GM23338 (cell line): ENCODE measurements around the gene PVALB. TPM values are rescaled to one million over a fixed set of nuclear protein-coding genes. Genes with fewer than 3 reads are reported as not detected.

Experiments used
- ATAC-seq: fragments of 200-7000 bp; cut with Tn5 transposase; 3 replicates; pipeline ENCODE4 v1.9.1; 2020
- DNase-seq: peaks from one replicate; pipeline ENCODE4 v3.0.0-alpha.2; 2015; ENCODE audit warnings: low spot score
- H2AFZ ChIP-seq: fragments of 200-600 bp; sonication (generic); 2 replicates; pipeline ENCODE4 v1.8.0; 2016; ENCODE audit warnings: antibody characterized with exemption, mild to moderate bottlenecking, moderate library complexity
- H3F3A ChIP-seq: fragments of 200-600 bp; sonication (generic); replicated peaks from 2 replicates; pipeline ENCODE4 v1.8.0; 2017; ENCODE audit warnings: antibody characterized with exemption, mixed run types, low read depth
- H3K27ac ChIP-seq: fragments of 200-600 bp; sonication (generic); 2 replicates; pipeline ENCODE4 v1.6.1; 2016; ENCODE audit warnings: low read depth
- H3K27me3 ChIP-seq: fragments of 200-600 bp; sonication (generic); 2 replicates; pipeline ENCODE4 v1.8.0; 2016; ENCODE audit warnings: mild to moderate bottlenecking, mixed run types, moderate library complexity; ENCODE audit not compliant: insufficient read depth
- H3K36me3 ChIP-seq: fragments of 200-600 bp; sonication (generic); 2 replicates; pipeline ENCODE4 v1.8.0; 2016; ENCODE audit warnings: mild to moderate bottlenecking; ENCODE audit not compliant: insufficient read depth
- H3K4me1 ChIP-seq: fragments of 200-600 bp; sonication (generic); 2 replicates; pipeline ENCODE4 v1.8.0; 2016; ENCODE audit warnings: mild to moderate bottlenecking, moderate library complexity; ENCODE audit not compliant: insufficient read depth
- H3K4me2 ChIP-seq: fragments of 200-600 bp; sonication (generic); 2 replicates; pipeline ENCODE4 v1.7.1; 2017; ENCODE audit warnings: mixed run types
- H3K4me3 ChIP-seq: fragments of 200-600 bp; sonication (generic); 2 replicates; pipeline ENCODE4 v1.6.1; 2016; ENCODE audit warnings: mixed run types
- H3K79me2 ChIP-seq: fragments of 200-600 bp; sonication (generic); replicated peaks from 2 replicates; pipeline ENCODE4 v1.8.0; 2017; ENCODE audit warnings: mild to moderate bottlenecking; ENCODE audit not compliant: insufficient read depth
- H3K9me2 ChIP-seq: fragments of 200-600 bp; sonication (generic); 2 replicates; pipeline ENCODE4 v1.8.0; 2017; ENCODE audit not compliant: insufficient read depth
- H4K20me1 ChIP-seq: fragments of 200-600 bp; sonication (generic); replicated peaks from 2 replicates; pipeline ENCODE4 v1.8.0; 2017; ENCODE audit warnings: mild to moderate bottlenecking; ENCODE audit not compliant: insufficient read depth
- H3K27ac Mint-ChIP-seq: 2 replicates; pipeline ENCODE4 v1.8.0; 2020; ENCODE audit warnings: inconsistent platforms, mild to moderate bottlenecking, moderate library complexity, mixed read lengths
- H3K27me3 Mint-ChIP-seq: 3 replicates; pipeline ENCODE4 v1.8.0; 2022; ENCODE audit warnings: low read depth, mild to moderate bottlenecking, moderate library complexity, mixed read lengths, inconsistent platforms; ENCODE audit not compliant: insufficient read depth, poor library complexity
- H3K36me3 Mint-ChIP-seq: 3 replicates; pipeline ENCODE4 v1.8.0; 2021; ENCODE audit warnings: low read depth, mild to moderate bottlenecking, inconsistent platforms, moderate library complexity, mixed read lengths
- H3K4me1 Mint-ChIP-seq: 3 replicates; pipeline ENCODE4 v1.8.0; 2020; ENCODE audit warnings: mild to moderate bottlenecking, inconsistent platforms, mixed read lengths
- H3K4me3 Mint-ChIP-seq: 3 replicates; pipeline ENCODE4 v1.8.0; 2021; ENCODE audit warnings: moderate library complexity, mild to moderate bottlenecking, inconsistent platforms, mixed read lengths
- H3K9me3 Mint-ChIP-seq: 3 replicates; pipeline ENCODE4 v1.8.0; 2020; ENCODE audit warnings: moderate library complexity, mild to moderate bottlenecking, inconsistent platforms, mixed read lengths
- EZH2phosphoT487 ChIP-seq: fragments of 200-600 bp; sonication (generic); IDR thresholded peaks from one replicate; pipeline ENCODE4 v1.8.1; 2018; ENCODE audit warnings: antibody characterized with exemption; ENCODE audit not compliant: unreplicated experiment
- JUNB ChIP-seq: IDR thresholded peaks from one replicate; pipeline ENCODE4 v1.6.1; 2016; ENCODE audit warnings: antibody characterized with exemption; ENCODE audit not compliant: unreplicated experiment
- NANOG ChIP-seq: IDR thresholded peaks from 2 replicates; pipeline ENCODE4 v1.6.1; 2016; ENCODE audit warnings: antibody characterized with exemption, borderline replicate concordance
- STAT1 ChIP-seq: IDR thresholded peaks from one replicate; pipeline ENCODE4 v1.6.1; 2016; ENCODE audit warnings: antibody characterized with exemption; ENCODE audit not compliant: unreplicated experiment
- ZNF114 ChIP-seq: fragments of 250-450 bp; sonication (Bioruptor Pico); IDR thresholded peaks from 2 replicates; pipeline ENCODE4 v1.5.0; 2020; ENCODE audit warnings: mild to moderate bottlenecking, moderate library complexity
- polyA plus RNA-seq: library from polyadenylated mRNA; unstranded; fragments of >200 nt; fragmentation: Nextera tagmentation; extraction: Ambion mirVana; gene quantifications from 2 replicates; pipeline ENCODE4 v1.2.1, GENCODE V29; 2016
- total RNA-seq: library from RNA; depleted of rRNA; stranded (reverse); fragments of >200 nt; shearing (Covaris generic); gene quantifications from 2 replicates; pipeline ENCODE4 v1.2.3, GENCODE V29; 2014
- TF ChIP-seq, protein P1 (sequence below): fragments of 250-450 bp; sonication (Bioruptor Pico); IDR thresholded peaks from 2 replicates; pipeline ENCODE4 v1.5.0; 2020; ENCODE audit warnings: mild to moderate bottlenecking, moderate library complexity
- TF ChIP-seq, protein P2 (sequence below): IDR thresholded peaks from one replicate; pipeline ENCODE4 v1.6.1; 2018; ENCODE audit warnings: antibody characterized with exemption; ENCODE audit not compliant: unreplicated experiment

PVALB gene
- total and polyA plus RNA-seq, 2 experiments from 2014 or later: 7.9 TPM; not detected in 1

DNA sequence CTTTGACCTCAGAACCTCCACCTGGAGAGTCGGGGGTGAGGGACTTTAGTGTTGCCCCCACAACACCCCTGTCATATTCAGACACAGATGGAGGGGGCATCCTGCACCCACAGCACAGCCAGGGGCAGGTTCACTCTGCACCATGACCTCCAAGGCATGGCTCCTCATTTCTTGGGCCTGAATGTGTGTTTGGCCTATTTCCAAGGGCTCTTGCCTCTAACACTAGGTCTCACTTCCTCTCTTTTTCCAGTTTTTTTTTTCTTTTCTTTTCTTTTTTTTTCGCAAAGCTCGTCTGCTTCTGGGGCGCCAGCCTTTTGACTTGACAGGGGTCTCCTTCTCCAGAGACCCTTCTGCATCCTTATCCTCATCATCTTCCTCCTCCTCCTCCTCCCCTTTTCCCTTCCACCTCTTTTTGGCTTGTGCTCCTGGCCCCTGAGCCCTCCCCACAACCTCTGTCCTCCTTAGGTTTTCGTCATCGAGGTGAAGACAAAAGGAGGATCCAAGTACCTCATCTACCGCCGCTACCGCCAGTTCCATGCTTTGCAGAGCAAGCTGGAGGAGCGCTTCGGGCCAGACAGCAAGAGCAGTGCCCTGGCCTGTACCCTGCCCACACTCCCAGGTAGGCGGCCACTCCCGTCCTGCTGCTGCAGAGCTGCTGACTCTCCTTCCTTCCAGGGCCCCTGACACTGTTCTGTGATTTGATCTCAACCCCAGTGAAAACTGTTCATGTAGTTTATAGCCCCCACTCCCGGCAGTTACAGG, 47.8 kb upstream of the PVALB start (continued):
- TF ChIP-seq, protein P1, sequence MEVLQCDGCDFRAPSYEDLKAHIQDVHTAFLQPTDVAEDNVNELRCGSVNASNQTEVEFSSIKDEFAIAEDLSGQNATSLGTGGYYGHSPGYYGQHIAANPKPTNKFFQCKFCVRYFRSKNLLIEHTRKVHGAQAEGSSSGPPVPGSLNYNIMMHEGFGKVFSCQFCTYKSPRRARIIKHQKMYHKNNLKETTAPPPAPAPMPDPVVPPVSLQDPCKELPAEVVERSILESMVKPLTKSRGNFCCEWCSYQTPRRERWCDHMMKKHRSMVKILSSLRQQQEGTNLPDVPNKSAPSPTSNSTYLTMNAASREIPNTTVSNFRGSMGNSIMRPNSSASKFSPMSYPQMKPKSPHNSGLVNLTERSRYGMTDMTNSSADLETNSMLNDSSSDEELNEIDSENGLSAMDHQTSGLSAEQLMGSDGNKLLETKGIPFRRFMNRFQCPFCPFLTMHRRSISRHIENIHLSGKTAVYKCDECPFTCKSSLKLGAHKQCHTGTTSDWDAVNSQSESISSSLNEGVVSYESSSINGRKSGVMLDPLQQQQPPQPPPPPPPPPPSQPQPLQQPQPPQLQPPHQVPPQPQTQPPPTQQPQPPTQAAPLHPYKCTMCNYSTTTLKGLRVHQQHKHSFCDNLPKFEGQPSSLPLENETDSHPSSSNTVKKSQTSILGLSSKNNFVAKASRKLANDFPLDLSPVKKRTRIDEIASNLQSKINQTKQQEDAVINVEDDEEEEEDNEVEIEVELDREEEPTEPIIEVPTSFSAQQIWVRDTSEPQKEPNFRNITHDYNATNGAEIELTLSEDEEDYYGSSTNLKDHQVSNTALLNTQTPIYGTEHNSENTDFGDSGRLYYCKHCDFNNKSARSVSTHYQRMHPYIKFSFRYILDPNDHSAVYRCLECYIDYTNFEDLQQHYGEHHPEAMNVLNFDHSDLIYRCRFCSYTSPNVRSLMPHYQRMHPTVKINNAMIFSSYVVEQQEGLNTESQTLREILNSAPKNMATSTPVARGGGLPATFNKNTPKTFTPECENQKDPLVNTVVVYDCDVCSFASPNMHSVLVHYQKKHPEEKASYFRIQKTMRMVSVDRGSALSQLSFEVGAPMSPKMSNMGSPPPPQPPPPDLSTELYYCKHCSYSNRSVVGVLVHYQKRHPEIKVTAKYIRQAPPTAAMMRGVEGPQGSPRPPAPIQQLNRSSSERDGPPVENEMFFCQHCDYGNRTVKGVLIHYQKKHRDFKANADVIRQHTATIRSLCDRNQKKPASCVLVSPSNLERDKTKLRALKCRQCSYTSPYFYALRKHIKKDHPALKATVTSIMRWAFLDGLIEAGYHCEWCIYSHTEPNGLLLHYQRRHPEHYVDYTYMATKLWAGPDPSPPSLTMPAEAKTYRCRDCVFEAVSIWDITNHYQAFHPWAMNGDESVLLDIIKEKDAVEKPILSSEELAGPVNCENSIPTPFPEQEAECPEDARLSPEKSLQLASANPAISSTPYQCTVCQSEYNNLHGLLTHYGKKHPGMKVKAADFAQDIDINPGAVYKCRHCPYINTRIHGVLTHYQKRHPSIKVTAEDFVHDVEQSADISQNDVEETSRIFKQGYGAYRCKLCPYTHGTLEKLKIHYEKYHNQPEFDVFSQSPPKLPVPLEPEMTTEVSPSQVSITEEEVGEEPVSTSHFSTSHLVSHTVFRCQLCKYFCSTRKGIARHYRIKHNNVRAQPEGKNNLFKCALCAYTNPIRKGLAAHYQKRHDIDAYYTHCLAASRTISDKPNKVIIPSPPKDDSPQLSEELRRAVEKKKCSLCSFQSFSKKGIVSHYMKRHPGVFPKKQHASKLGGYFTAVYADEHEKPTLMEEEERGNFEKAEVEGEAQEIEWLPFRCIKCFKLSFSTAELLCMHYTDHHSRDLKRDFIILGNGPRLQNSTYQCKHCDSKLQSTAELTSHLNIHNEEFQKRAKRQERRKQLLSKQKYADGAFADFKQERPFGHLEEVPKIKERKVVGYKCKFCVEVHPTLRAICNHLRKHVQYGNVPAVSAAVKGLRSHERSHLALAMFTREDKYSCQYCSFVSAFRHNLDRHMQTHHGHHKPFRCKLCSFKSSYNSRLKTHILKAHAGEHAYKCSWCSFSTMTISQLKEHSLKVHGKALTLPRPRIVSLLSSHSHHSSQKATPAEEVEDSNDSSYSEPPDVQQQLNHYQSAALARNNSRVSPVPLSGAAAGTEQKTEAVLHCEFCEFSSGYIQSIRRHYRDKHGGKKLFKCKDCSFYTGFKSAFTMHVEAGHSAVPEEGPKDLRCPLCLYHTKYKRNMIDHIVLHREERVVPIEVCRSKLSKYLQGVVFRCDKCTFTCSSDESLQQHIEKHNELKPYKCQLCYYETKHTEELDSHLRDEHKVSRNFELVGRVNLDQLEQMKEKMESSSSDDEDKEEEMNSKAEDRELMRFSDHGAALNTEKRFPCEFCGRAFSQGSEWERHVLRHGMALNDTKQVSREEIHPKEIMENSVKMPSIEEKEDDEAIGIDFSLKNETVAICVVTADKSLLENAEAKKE: no peak
- no peak for TF ChIP-seq EZH2phosphoT487
- no peak for TF ChIP-seq NANOG
- TF ChIP-seq JUNB: no peak
- no peak for TF ChIP-seq STAT1

DNA sequence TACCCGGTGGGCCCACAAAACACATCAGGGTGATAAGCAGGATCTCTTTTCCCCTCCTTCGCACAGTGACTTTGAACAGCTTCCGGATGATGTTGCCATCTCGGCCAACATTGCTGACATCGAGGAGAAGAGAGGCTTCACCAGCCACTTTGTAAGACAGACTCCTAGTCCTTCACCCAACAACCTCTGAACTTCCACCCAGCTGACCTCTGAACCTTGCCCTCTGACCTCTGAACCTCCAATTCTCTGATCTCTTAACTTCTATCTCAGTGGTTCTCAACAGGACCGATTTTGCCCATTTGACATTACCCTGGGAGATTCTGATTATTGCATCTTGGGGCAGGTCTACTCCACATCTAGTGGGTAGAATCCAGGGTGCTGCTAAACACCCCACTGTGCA, 47.1 kb upstream of the PVALB start:
- Histone ChIP-seq H3K4me2 (no peak overlapping the region), H3K4me3 (no peak overlapping the region), H3F3A (no peaks in the 10 kb centered on the region), H3K27ac (no peak overlapping the region), H3K79me2 (no peaks in the 10 kb centered on the region), H3K4me1 (no peaks in the 10 kb centered on the region), H4K20me1 (no peaks in the 10 kb centered on the region), H3K9me2 (no peaks in the 10 kb centered on the region; the same call in 1 of the 2 replicates), H3K27me3 (no peaks in the 10 kb centered on the region), H2AFZ (no peak overlapping the region), H3K36me3 (no peaks in the 10 kb centered on the region)
- H3K4me1 Mint-ChIP-seq: peaks cover 2% of the 10 kb centered on the region; the same call in 1 of the 3 replicates
- peaks cover 4% of the 10 kb centered on the region; the same call in 1 of the 3 replicates for H3K9me3 Mint-ChIP-seq
- H3K27me3 Mint-ChIP-seq: peaks cover 16% of the 10 kb centered on the region
- H3K4me3 Mint-ChIP-seq: no peak overlapping the region
- H3K27ac Mint-ChIP-seq: no peak overlapping the region
- DNase-seq: no peak
- no peaks in the 10 kb centered on the region; the same call in 2 of the 3 replicates for H3K36me3 Mint-ChIP-seq
- ATAC-seq: no peak
- TF ChIP-seq, protein P2, sequence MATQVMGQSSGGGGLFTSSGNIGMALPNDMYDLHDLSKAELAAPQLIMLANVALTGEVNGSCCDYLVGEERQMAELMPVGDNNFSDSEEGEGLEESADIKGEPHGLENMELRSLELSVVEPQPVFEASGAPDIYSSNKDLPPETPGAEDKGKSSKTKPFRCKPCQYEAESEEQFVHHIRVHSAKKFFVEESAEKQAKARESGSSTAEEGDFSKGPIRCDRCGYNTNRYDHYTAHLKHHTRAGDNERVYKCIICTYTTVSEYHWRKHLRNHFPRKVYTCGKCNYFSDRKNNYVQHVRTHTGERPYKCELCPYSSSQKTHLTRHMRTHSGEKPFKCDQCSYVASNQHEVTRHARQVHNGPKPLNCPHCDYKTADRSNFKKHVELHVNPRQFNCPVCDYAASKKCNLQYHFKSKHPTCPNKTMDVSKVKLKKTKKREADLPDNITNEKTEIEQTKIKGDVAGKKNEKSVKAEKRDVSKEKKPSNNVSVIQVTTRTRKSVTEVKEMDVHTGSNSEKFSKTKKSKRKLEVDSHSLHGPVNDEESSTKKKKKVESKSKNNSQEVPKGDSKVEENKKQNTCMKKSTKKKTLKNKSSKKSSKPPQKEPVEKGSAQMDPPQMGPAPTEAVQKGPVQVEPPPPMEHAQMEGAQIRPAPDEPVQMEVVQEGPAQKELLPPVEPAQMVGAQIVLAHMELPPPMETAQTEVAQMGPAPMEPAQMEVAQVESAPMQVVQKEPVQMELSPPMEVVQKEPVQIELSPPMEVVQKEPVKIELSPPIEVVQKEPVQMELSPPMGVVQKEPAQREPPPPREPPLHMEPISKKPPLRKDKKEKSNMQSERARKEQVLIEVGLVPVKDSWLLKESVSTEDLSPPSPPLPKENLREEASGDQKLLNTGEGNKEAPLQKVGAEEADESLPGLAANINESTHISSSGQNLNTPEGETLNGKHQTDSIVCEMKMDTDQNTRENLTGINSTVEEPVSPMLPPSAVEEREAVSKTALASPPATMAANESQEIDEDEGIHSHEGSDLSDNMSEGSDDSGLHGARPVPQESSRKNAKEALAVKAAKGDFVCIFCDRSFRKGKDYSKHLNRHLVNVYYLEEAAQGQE: no peak
- no peak for TF ChIP-seq ZNF114 (CRISPR knock-in tag)
